ENCODE measurements around the gene CCDC33. TPM values are rescaled to one million over a fixed set of nuclear protein-coding genes. Genes with fewer than 3 reads are reported as not detected.

Gene CCDC33
- total and polyA plus RNA-seq, 2 experiments from 2014 or later, result 2.6 to 2.8 TPM

- Mint-ChIP-seq H3K9me3 (peaks cover 30% of the 10 kb centered on the region), H3K27me3 (ENCODE audit: insufficient read depth, low read depth, poor library complexity) (peaks cover 7% of the 10 kb centered on the region), H3K4me1 (peaks cover 21% of the 10 kb centered on the region), H3K4me3 (no peak overlapping the region), H3K27ac (no peak overlapping the region), H3K36me3 (ENCODE audit: low read depth) (peaks cover 29% of the 10 kb centered on the region)
- Histone ChIP-seq H3K9me2 (ENCODE audit: insufficient read depth) (no peaks in the 10 kb centered on the region), H2AFZ (peak overlapping the region; percentile 88), H3K79me2 (replicated peaks; ENCODE audit: insufficient read depth) (no peaks in the 10 kb centered on the region), H3K36me3 (ENCODE audit: insufficient read depth) (no peaks in the 10 kb centered on the region), H3K27ac (ENCODE audit: low read depth) (no peak overlapping the region), H4K20me1 (replicated peaks; ENCODE audit: insufficient read depth) (no peaks in the 10 kb centered on the region), H3F3A (replicated peaks; ENCODE audit: low read depth) (0 out of 2 replicates have a peak, but pooled peaks cover 3% of the 10 kb centered on the region), H3K4me3 (no peak overlapping the region), H3K4me2 (peak overlapping the region; percentile 61), H3K27me3 (ENCODE audit: insufficient read depth) (no peaks in the 10 kb centered on the region), H3K4me1 (ENCODE audit: insufficient read depth) (peaks cover 17% of the 10 kb centered on the region)
- ATAC-seq (no peak), DNase-seq (ENCODE audit: low spot score) (no peak)
- TF ChIP-seq ETS1 (IDR thresholded peaks at IDR 0.05) (no peak), REST (IDR thresholded peaks at IDR 0.05; ENCODE audit: unreplicated experiment) (no peak), POLR2AphosphoS5 (IDR thresholded peaks at IDR 0.05; ENCODE audit: low read depth) (no peak), CTCF (conservative IDR thresholded peaks at IDR 0.05; ENCODE audit: low read depth in 2 of 2) (no peak), ZNF331 (CRISPR knock-in tag; IDR thresholded peaks at IDR 0.05; ENCODE audit: low read depth) (no peak), EZH2 (IDR thresholded peaks at IDR 0.05; ENCODE audit: low read depth, unreplicated experiment) (no peak), ZNF114 (CRISPR knock-in tag; IDR thresholded peaks at IDR 0.05) (no peak), NANOG (IDR thresholded peaks at IDR 0.05; ENCODE audit: borderline replicate concordance) (no peak), STAT1 (IDR thresholded peaks at IDR 0.05; ENCODE audit: unreplicated experiment) (no peak), ZNF462 (CRISPR knock-in tag; IDR thresholded peaks at IDR 0.05) (no peak), CREB1 (CRISPR knock-in tag; IDR thresholded peaks at IDR 0.05; ENCODE audit: low read depth) (no peak), JUNB (IDR thresholded peaks at IDR 0.05; ENCODE audit: unreplicated experiment) (no peak), EZH2phosphoT487 (IDR thresholded peaks at IDR 0.05; ENCODE audit: unreplicated experiment) (no peak)
These were observed 115.5 kb downstream of the CCDC33 start for GRCh38 chr15:74351670-74352069.

Measured in GM23338 (cell line).